NT2/D1 (cell line): ENCODE data around the gene STK16.

Experiments
- SUZ12 ChIP-seq: IDR thresholded peaks from 2 replicates; pipeline ENCODE4 v1.6.1; 2011; ENCODE audit not compliant: insufficient read length, insufficient read depth; ENCODE audit errors: extremely low read depth
- YY1 ChIP-seq: IDR thresholded peaks from 2 replicates; pipeline ENCODE4 v1.6.1; 2011; ENCODE audit not compliant: insufficient read length, insufficient read depth
- ZNF274 ChIP-seq: IDR thresholded peaks from 2 replicates; pipeline ENCODE4 v1.6.1; 2011; ENCODE audit warnings: mild to moderate bottlenecking, low read depth, low read length

DNA sequence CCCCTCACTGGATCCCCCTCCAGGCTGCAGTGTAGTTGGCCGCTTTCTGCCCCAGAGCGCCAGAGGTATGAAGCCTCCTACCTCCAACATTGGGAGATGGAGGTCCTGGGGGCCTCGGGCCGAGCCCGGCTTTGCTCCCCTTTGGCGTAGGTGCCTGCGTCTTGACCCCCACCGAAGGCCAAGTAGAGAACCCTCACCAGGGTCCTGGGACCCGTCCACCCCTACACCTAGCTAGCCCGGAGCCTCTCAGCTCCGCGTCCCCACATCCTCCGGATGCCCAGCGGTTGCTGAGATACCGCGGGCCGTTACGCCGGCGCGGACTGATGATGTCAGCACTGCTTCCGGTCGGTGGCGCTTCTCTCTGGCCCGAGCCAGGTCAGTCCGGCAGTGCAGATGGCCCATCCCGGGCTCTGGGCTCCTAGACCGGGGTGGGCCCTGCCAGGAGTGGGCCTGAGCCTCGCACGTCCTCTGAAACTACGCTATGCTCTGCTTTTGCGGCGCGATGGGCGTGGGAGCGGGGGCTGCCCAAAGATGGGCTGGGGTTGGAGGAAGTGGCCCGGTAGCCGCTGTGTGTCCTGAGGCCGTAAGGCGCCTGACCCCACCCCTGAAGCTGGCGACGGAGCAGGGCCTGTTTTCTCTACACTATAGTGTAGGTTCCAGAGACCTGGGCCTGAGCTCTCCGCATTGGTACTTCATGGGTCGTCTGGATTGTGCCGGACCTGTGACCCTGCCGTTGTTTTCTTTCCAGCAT, at the start of gene STK16, which contains the start of gene GLB1L:
- no peak for TF ChIP-seq ZNF274
- TF ChIP-seq SUZ12 = no peak
- no peak for TF ChIP-seq YY1
